GM12878 (cell line): ENCODE measurements around the gene CSAD. TPM values are rescaled to one million over a fixed set of nuclear protein-coding genes. Genes with fewer than 3 reads are reported as not detected.

Experiments used
- ATF7 ChIP-seq: fragments of 450-650 bp; IDR thresholded peaks from 2 replicates; pipeline ENCODE4 v1.6.1; 2016; ENCODE audit warnings: low read depth, mild to moderate bottlenecking
- BCL11A ChIP-seq: IDR thresholded peaks from 2 replicates; pipeline ENCODE4 v1.6.1; 2011; ENCODE audit warnings: low read depth, low read length
- BHLHE40 ChIP-seq, 2 experiments: fragments of 450-650 bp in 1 of 2; IDR thresholded peaks; 2 replicates each; pipeline ENCODE4 v1.6.1; 2011 to 2017; ENCODE audit warnings: low read depth in 2 of 2, borderline replicate concordance in 1 of 2, improper control_type of control experiment in 1 of 2, low read length in 1 of 2, mild to moderate bottlenecking in 1 of 2
- CBFB ChIP-seq: IDR thresholded peaks from 2 replicates; pipeline ENCODE4 v1.6.1; 2016; ENCODE audit warnings: antibody characterized with exemption, low read depth
- CHD2 ChIP-seq: IDR thresholded peaks from 2 replicates; pipeline ENCODE4 v1.6.1; 2011; ENCODE audit warnings: low read depth, low read length, improper control_type of control experiment, borderline replicate concordance
- CREB1 ChIP-seq: IDR thresholded peaks from 2 replicates; pipeline ENCODE4 v1.6.1; 2012; ENCODE audit warnings: low read depth, mild to moderate bottlenecking, inconsistent platforms
- EP300 ChIP-seq, 2 experiments: fragments of 150-350 bp in 1 of 2; IDR thresholded peaks; 2 replicates each; pipeline ENCODE4 v1.6.1; 2011 to 2012; ENCODE audit warnings: low read depth in 2 of 2, low read length in 2 of 2, borderline replicate concordance in 1 of 2, improper control_type of control experiment in 1 of 2, inconsistent platforms in 1 of 2; ENCODE audit not compliant: control insufficient read depth in 1 of 2
- ETV6 ChIP-seq, 2 experiments: fragments of 450-650 bp in 1 of 2; IDR thresholded peaks in 1 of 2; conservative IDR thresholded peaks in 1 of 2; 2 replicates each; pipeline ENCODE4 v1.6.1; 2014; ENCODE audit warnings: antibody characterized with exemption in 1 of 2, borderline replicate concordance in 1 of 2, low read depth in 1 of 2, mild to moderate bottlenecking in 1 of 2, moderate library complexity in 1 of 2
- EZH2 ChIP-seq: IDR thresholded peaks from 2 replicates; pipeline ENCODE4 v1.6.1; 2012; ENCODE audit warnings: low read depth, mild to moderate bottlenecking, control low read depth, inconsistent platforms, low read length, borderline replicate concordance; ENCODE audit not compliant: control insufficient read depth
- GABPA ChIP-seq: IDR thresholded peaks from 2 replicates; pipeline ENCODE4 v1.6.1; 2014; ENCODE audit warnings: antibody characterized with exemption, low read depth, mild to moderate bottlenecking, inconsistent platforms
- HDGF ChIP-seq: fragments of 450-650 bp; IDR thresholded peaks from 2 replicates; pipeline ENCODE4 v1.6.1; 2016; ENCODE audit warnings: antibody characterized with exemption
- IKZF1 ChIP-seq: fragments of 450-650 bp; conservative IDR thresholded peaks from 2 replicates; pipeline ENCODE4 v1.6.1; 2017; ENCODE audit warnings: antibody characterized with exemption, mild to moderate bottlenecking
- IKZF2 ChIP-seq, 2 experiments: fragments of 450-650 bp; IDR thresholded peaks; 2 replicates each; pipeline ENCODE4 v1.6.1; 2017; ENCODE audit warnings: mild to moderate bottlenecking in 2 of 2, moderate library complexity in 2 of 2
- JUND ChIP-seq: IDR thresholded peaks from 2 replicates; pipeline ENCODE4 v1.6.1; 2012; ENCODE audit warnings: low read depth, mild to moderate bottlenecking, low read length, improper control_type of control experiment, moderate library complexity
- MEF2B ChIP-seq: fragments of 450-650 bp; IDR thresholded peaks from 2 replicates; pipeline ENCODE4 v1.6.1; 2018; ENCODE audit warnings: mild to moderate bottlenecking, moderate library complexity; ENCODE audit not compliant: partially characterized antibody, poor library complexity, severe bottlenecking
- MLLT1 ChIP-seq: fragments of 450-650 bp; IDR thresholded peaks from 2 replicates; pipeline ENCODE4 v1.6.1; 2016; ENCODE audit warnings: mild to moderate bottlenecking
- MTA2 ChIP-seq: fragments of 450-650 bp; IDR thresholded peaks from 2 replicates; pipeline ENCODE4 v1.6.1; 2016; ENCODE audit warnings: low read depth, mild to moderate bottlenecking, moderate library complexity
- MXI1 ChIP-seq: fragments of 150-350 bp; IDR thresholded peaks from 2 replicates; pipeline ENCODE4 v1.6.1; 2011; ENCODE audit warnings: low read depth, mild to moderate bottlenecking, inconsistent platforms, low read length, improper control_type of control experiment
- NR2C1 ChIP-seq: fragments of 450-650 bp; IDR thresholded peaks from 2 replicates; pipeline ENCODE4 v1.6.1; 2017; ENCODE audit warnings: antibody characterized with exemption, mild to moderate bottlenecking, moderate library complexity
- NR2C2 ChIP-seq: IDR thresholded peaks from 2 replicates; pipeline ENCODE4 v1.6.1; 2011; ENCODE audit warnings: borderline replicate concordance, low read depth; ENCODE audit not compliant: control insufficient read depth, insufficient read length
- NR2F1 ChIP-seq: fragments of 450-650 bp; conservative IDR thresholded peaks from 2 replicates; pipeline ENCODE4 v1.6.1; 2017; ENCODE audit warnings: mild to moderate bottlenecking
- PAX5 ChIP-seq: IDR thresholded peaks from 2 replicates; pipeline ENCODE4 v1.6.1; 2011; ENCODE audit warnings: low read depth, low read length, borderline replicate concordance
- RELA ChIP-seq: fragments of 450-650 bp; IDR thresholded peaks from 2 replicates; pipeline ENCODE4 v1.8.0; 2014; ENCODE audit warnings: borderline replicate concordance; ENCODE audit not compliant: partially characterized antibody
- RELB ChIP-seq: fragments of 450-650 bp; IDR thresholded peaks from 2 replicates; pipeline ENCODE4 v1.6.1; 2017; ENCODE audit warnings: low read depth, mild to moderate bottlenecking, moderate library complexity
- RUNX3 ChIP-seq: IDR thresholded peaks from 2 replicates; pipeline ENCODE4 v1.6.1; 2012; ENCODE audit warnings: low read length, inconsistent platforms
- SPI1 ChIP-seq: IDR thresholded peaks from 2 replicates; pipeline ENCODE4 v1.6.1; 2011; ENCODE audit warnings: low read depth, mild to moderate bottlenecking, low read length, moderate library complexity, borderline replicate concordance; ENCODE audit not compliant: insufficient read depth
- SREBF1 ChIP-seq: IDR thresholded peaks from 2 replicates; pipeline ENCODE4 v1.6.1; 2012; ENCODE audit warnings: mild to moderate bottlenecking, low read length
- TCF7 ChIP-seq: IDR thresholded peaks from 2 replicates; pipeline ENCODE4 v1.6.1; 2014; ENCODE audit warnings: antibody characterized with exemption, borderline replicate concordance
- ZNF217 ChIP-seq: fragments of 450-650 bp; IDR thresholded peaks from 2 replicates; pipeline ENCODE4 v1.6.1; 2017; ENCODE audit warnings: antibody characterized with exemption, mild to moderate bottlenecking
- ZZZ3 ChIP-seq: IDR thresholded peaks from 2 replicates; pipeline ENCODE4 v1.6.1; 2011; ENCODE audit warnings: low read depth; ENCODE audit not compliant: control insufficient read depth, insufficient read length
- polyA plus RNA-seq, 11 experiments: library from polyadenylated mRNA; depleted of rRNA in 4 of 11; unstranded in 6 of 11; stranded (reverse) in 5 of 11; fragments of >200 nt; fragmentation: Nextera tagmentation in 4 of 11; fragmentation: Illumina TruSeq in 1 of 11; extraction: Ambion mirVana in 4 of 11; extraction: Trizol in 1 of 11; gene quantifications; 1 replicate in 1 of 11; 2 replicates in 10 of 11; pipeline versions ENCODE4 v1.2.1 to v1.2.3, GENCODE V29; 2011 to 2016; ENCODE audit warnings: inconsistent platforms in 2 of 11, missing spikeins in 2 of 11, low read depth in 1 of 11
- total RNA-seq, 4 experiments: library from RNA; depleted of rRNA in 3 of 4; stranded (reverse); fragments of >200 nt in 3 of 4; fragmentation: Illumina TruSeq in 1 of 4; extraction: Trizol in 1 of 4; gene quantifications; 2 replicates each; pipeline versions ENCODE4 v1.2.1 to v1.2.3, GENCODE V29; 2013 to 2021

CSAD gene
- total and polyA plus RNA-seq, 10 of the 15 experiments (the other 5 are each of a cell fraction or from before 2014, with no cell fraction given) = 1.1 to 20.4 (median 6.2) TPM

- TF ChIP-seq RELB (peak; percentile 88), EZH2 (no peak), EP300 (IDR thresholded peaks at IDR 0.05; ENCODE audit: borderline replicate concordance in 1 of 2, control insufficient read depth in 1 of 2, low read depth in 2 of 2, low read length in 2 of 2) (peak; percentile 47 to 69; a peak in 3 of 4 replicates), BHLHE40 (IDR thresholded peaks at IDR 0.05; ENCODE audit: borderline replicate concordance in 1 of 2, low read depth in 2 of 2, low read length in 1 of 2) (peak; percentile 25 to 34; a peak in 1 of 4 replicates), PAX5 (0 out of 2 replicates have a peak, but pooled peaks have one; percentile 9), GABPA (no peak), MXI1 (peak; percentile 86), ATF7 (peak; percentile 49), MEF2B (peak; percentile 51), ZZZ3 (no peak), TCF7 (no peak), NR2F1 (peak; percentile 97), ETV6 (conservative IDR thresholded peaks at IDR 0.05 in 1 of 2, IDR thresholded peaks at IDR 0.05 in 1 of 2; ENCODE audit: borderline replicate concordance in 1 of 2, low read depth in 1 of 2) (peak in 1 of 2 experiments; percentile 75; a peak in 2 of 4 replicates), HDGF (peak; percentile 99), RUNX3 (peak; percentile 98), SREBF1 (no peak), IKZF1 (peak; percentile 93), MTA2 (peak; percentile 70), SPI1 (peak; percentile 82), NR2C1 (peak; percentile 61), JUND (no peak), MLLT1 (peak; percentile 85), BCL11A (0 out of 2 replicates have a peak, but pooled peaks have one; percentile 28), IKZF2 (IDR thresholded peaks at IDR 0.05) (peak; percentile 97), ZNF217 (peak; percentile 62; the same call in 1 of the 2 replicates), CBFB (peak; percentile 90), RELA (peak; percentile 36), CHD2 (peak; percentile 83), CREB1 (peak; percentile 58; the same call in 1 of the 2 replicates), NR2C2 (no peak)
Measured at GRCh38 chr12:53208877-53209463, 28.2 kb upstream of the CSAD start (continued).
